ENCODE measurements around the gene FBH1.
"Not testable (repeated sequence)": the region's sequence is repeated elsewhere in the genome, so short reads cannot be mapped to it uniquely, and the experiment has no call there.

FBH1 gene

DNA sequence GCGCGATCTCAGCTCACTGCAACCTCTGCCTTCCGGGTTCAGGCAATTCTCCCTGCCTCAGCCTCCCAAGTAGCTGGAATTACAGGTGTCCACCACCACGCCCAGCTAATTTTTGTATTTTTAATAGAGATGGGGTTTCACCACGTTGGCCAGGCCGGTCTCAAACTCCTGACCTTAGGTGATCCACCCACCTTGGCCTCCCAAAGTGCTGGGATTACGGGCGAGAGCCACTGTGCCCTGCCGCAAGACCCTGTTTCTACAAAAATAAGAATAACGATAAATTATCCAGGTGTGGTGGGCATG is 70.9 kb downstream of the FBH1 start:
- not testable (repeated sequence) for DNase-seq

DNA sequence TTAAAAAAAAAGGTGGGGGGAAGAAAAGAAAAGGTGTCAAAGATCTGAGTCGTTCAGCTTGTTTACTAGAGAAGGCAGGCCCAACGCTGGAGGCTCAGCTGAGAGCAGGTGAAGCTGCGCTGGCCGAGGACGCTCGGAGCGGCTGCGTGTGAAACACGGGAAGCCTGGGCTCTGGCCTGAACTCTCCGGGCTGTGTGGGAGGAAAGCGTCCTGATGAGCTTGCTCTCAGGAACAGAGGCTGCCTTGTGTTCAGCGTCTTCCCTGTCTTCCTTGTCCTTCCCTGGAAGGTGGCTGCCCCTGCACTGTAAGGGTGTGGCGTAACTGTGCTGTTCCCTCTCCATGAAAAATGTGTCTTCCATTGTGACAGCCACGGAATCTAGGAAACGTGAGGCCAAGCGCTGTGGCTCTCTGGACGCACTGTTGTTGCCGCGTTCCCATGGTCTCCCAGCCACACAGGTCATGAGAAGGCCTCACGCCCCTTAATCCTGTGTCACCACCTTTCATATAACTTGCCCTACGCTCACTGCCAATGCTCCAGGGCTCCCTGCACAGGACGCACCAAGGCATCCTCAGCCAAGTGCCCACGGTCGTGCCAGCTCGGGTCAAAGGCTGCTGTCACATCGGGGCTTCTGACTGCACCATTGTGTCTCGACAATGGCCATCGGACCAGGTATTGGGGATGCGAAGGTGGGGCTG is 71.5 kb downstream of the FBH1 start:
- no peak for DNase-seq

DNA sequence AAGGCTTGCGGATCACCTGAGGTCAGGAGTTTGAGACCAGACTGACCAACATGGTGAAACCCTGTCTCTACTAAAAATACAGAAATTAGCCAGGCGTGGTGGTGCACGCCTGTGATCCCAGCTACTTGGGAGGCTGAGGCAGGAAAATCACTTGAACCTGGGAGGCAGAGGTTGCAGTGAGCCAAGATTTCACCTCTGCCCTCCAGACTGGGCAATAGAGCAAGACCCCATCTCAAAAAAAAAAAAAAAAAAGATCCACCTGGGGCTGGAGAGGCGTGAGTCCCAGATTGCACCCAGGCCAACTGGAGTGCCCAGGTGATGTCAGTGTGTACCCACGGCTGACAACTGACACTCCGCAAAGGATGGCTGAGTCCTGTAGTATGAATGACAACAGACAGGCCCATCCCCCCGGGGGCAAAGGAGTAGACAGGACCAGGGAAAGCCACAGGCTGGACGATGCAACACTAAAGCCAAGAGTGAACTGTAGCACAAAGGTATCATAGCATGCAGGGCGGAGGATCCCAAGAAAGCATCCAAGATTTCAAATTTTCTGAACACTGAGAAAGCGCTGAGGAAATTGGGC is 72.4 kb downstream of the FBH1 start:
- not testable (repeated sequence) for DNase-seq

DNA sequence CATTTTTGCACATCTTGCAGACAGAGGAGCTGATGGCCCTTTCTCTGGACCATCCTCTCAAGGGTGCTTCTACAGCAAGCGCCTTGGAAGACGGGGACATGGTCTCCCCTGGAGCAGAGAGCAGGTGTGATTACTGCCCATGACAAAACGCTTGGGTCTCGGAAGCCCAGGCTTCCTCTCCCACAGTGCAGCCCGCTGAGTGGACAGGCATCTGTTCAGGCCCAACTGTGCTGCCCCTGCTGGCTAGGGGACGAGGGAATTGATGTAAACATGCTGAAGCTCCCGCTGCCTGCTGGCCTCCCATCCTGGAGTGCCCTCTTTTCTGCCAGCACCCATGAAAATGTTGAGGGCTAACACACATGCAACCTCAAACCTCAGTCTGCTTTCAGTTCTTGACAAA is 73.0 kb downstream of the FBH1 start:
- DNase-seq: no peak

DNA sequence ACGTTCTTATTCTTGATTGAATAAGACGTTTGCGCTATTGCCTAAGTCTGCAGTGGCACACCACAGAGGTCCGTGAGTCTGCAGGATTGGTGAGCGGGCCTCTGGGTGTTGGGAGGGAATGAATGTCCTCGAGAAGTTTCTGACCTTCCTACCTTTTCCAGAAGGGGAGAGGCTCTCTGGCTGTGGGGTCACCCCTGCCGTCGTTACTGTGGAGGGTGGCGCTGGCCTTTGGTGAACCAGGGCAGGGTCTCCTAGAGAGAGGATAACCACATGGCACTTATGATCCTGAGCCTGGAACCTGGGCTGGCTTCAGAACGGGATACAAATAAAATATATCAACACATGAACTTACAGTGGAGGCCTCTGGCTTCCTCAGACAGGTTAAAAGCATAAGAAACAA is 73.5 kb downstream of the FBH1 start:
- no peak for DNase-seq

DNA sequence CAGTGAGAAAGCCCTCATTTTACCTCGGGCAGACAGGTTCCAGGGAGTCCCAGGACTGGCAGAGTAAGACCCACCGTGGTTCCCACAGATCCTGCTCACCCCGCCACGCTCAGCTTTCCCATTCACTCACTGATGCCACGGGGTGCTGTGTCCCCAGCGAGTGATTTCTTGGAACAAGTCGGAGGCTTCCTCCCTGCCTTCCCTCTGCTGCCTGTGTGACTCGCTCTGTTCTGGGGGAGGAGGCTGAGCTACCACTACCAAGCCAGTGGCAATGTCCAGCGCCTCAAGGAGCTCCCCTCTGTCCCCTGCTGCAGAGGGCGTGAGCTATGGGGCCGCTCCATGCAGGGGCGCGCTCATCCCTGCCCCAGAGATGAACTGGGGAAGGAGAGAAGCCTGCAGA is 74.7 kb downstream of the FBH1 start:
- no peak for DNase-seq

DNA sequence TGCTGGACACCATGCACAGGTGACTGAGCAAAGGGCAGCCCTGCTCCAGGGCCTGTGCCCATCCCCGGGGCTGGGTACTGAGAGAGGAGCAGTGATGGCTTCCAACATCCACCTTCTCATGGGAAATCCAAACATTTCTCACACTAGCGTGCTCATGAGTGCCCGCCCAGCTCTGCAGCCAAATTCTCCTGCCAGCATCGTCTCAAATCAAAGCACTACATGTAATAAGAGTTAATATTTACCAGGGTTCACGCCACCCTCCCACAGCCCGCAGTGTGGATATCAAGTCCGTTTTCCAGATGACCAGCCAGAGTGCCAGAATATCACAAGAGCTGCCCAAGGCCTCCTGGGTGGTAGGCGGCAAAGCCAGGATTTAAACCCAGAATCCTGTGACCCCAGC is 75.2 kb downstream of the FBH1 start:
- DNase-seq: no peak

DNA sequence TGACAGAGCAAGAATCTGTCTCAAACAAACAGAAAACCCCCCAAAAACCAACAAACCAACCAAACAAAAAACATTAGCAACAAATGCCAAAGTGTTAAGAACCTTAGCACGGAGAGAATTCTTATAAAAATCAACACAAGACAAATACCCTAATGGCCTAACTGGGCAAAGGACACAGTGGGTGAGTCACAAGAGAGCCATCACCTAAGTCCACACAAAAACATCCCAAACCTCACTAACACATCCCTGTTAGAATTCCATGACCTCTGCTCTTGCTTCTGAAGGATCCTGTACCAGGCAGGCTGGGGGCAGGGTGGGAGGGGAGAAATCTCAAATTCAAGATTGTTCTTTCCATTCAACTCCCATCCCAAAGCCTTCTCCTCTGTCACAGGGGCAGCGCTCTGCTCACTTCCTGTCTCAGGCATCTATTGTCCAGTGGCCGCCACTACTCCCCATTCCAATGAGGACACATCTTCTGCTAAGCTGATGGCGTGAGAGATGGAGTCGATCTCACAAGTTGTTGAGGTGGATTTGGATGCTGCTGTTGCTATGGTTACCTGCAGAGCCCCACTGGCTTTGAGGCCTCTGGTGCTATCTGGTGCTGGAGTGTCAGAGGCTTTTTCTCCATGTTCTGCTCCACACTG is 78.1 kb downstream of the FBH1 start:
- DNase-seq: no peak

DNA sequence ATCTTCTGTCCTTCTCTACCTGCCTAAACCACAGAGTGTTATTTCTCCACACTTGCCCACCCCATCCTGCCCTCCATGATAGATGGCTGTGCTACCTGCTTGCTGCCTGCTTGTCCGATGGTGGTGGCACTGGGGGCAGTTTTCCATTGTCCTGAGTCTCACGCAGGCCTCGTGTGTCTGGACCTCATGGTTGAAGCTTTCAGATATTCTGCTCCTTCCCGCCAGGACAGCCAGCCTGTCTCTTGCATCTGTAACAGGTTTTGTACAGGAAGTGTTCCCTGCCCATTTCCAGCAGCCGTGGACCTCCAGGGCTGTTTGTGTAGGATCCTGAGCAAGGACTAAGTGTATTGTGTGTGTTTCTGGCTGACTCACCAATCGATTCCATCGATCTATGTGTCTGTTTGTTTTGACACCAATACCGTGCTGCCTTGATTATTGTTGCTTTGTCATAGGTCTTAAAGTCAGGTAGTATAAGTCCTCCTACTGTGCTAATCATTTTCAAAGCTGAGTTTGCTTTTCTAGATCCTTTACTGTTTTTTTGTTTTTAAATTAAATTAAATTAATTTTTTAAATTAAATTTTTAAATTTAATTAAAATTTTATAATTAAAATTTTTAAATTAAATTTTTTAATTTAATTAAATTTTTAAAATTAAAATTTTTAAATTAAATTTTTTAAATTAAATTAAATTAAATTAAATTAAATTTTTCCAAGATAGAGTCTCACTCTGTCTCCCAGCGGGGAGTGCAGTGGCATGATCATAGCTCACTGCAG is 78.8 kb downstream of the FBH1 start:
- DNase-seq: no peak

DNA sequence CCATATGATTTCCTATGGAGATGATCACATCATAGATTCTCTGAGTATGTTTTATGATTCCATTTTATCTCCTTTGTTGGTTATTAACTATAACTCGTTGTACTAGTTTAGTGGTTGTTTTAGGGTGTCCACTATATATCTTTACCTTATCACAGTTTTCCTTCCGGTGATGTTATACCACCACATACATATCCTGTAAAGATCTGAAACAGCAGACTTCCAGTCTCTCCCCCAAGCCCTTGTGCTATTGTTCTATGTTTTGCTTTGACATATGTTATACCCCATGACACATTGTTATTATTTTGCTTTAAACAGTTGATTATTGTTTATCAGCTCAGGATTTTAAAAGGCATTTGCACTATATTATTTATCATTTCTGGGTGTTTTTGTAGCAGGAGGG is 80.0 kb downstream of the FBH1 start:
- DNase-seq: no peak

DNA sequence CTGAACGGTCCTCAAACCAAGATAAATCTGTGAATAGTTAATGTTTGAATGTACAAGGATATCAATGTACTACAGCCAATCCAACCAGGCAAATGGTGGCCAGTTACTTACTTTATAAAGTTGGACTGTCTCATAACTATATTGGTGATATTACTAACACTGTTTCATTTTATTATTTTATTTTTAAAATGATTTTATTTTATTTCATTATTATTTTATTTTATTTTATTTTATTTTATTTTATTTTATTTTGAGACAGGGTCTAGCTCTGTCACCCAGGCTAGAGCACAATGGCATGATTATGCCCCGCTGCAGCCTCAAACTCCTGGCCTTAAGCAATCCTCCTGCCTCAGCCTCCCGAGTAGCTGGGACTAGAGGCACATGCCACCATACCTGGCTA is 80.5 kb downstream of the FBH1 start:
- no peak for DNase-seq

DNA sequence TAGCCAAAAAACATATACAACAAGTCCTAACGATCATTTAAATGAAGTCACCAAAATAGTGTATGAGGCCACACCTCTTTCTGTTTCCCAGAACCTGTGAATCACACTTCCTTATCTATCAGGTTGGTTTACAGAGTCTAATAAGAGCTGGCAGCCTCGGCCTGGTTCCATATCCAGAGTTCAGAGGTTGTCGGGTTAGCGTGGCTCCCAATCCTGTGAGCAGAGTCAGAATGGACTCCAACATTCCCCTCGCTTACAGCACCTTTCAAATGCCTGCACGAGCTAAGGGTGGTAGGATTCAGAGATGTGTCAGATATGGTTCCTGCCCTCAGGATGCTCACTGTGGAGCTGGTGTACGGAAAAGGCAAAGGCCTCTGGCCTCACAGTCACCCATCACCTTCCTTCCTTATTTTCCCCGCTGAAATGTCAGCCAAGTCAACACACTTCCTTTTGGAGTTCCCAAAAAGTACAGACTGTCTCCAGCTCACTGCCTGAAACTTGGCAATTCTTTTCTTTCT is 81.3 kb downstream of the FBH1 start:
- no peak for DNase-seq

DNA sequence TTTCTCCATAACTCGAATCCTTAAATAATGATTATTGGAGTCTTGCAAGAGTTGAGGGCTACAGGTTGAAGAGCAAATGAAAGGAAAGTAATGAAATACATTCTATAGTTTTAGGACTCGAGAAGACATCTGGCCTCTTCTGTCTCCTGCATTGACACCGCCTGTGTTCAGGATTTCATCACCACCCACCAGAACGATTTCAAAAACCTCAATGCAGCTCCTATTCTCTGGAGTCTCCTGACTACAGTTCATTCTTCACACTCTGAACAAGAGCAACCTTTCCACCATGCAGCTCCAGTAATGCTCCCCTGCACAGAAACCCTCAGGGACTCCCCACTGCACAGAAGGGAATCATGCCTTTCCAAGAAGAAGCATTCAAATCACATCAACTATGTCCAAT is 81.8 kb downstream of the FBH1 start:
- DNase-seq: no peak

DNA sequence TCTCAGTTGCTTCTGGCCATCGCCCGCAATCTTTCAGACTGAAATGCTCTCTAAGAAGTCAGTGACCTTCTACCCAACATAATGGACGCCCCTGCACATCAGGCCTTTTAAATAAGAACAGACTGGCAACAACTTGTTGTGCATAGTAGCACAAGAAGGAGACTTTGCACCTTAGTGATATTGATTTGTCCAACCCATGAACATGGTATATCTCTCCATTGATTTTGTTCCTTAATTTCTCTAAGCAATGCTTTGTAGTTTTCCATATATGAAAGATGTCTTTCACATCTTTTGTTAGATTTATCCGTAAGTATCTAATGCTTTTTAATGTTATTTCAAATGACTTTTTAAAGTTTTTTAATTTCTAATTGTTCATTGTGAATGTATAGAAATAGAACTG is 83.0 kb downstream of the FBH1 start:
- no peak for DNase-seq

DNA sequence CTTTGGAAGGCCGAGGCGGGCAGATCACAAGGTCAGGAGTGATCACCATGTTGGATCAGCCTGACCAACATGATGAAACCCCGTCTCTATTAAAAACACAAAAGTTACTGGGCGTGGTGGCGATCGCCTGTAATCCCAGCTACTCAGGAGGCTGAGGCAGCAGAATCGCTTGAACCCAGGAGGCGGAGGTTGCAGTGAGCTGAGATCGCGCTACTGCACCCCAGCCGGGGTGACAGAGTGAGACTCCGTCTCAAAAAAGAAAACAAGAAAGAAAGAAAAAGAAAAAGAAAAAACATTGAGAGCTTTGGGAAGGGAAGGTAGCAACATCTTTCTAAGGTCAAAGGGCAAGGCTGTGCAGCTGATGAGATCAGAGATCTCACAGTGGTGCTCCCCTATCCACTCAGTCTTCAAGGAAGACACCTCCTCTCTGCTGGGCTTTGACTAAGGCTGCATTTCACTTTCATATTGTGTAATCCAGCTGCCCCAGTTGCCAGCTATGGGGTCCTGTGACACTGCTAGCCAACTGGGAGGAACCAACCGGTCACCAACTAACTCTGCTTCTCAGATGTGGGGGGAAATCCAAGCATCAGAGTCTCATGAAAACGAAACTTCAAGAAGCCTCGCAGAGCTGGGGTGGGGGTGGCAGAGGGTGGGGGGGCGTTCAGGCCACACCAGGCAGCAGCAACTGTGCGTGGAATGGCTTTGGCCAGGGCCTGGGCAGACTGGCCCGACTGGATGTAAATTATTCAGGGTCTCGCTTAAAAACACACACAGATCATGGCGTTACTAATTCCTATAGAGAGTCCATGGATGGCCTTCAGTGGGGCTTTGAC is 85.8 kb downstream of the FBH1 start:
- DNase-seq: no peak

DNA sequence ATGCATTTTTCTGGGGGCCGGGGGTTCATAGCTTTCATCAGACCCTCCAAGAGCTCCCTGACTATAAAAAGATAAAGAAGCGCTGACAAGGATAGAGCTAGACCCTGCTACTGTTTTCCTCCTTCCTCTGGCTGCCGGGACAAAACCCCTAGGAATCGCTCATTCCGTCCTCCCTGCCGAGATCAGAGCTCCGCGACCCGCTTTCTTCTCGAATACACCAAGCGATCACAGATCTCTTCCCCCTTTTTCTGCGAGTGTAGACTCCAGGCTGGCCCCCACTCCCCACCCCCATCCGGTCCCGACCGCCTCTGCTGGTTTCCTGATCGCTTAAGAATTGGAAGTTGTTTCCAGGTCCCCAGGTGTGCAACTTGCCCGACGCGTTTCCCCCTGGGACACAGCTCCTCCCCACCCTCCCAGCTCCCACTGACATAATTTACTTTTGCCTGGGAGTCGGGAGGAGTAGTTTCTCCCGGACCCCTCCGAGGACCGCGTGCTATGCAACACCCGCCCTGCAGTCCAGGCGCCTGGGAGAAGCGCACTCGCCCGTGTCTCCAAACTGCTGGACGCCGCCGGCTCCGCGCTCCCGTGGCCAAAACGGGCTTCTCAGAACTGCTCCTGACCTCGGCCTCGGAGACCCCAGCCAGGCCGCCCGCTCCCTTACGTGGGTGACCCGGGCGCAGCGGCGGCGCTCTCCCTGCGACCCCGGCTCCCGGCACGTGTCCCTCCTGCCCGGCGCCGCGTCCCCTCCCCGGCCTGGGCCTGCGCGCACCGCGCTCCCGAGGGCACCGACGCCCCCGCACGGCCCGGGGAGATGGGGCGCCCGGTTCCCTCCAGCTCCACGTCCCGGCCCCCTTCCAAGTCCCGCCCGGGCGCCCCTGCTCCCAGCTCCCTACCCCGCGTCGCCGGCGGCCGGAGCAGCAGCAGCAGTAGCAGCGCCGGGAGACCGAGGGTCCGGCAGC is 86.7 kb downstream of the FBH1 start:
- no peak for DNase-seq

DNA sequence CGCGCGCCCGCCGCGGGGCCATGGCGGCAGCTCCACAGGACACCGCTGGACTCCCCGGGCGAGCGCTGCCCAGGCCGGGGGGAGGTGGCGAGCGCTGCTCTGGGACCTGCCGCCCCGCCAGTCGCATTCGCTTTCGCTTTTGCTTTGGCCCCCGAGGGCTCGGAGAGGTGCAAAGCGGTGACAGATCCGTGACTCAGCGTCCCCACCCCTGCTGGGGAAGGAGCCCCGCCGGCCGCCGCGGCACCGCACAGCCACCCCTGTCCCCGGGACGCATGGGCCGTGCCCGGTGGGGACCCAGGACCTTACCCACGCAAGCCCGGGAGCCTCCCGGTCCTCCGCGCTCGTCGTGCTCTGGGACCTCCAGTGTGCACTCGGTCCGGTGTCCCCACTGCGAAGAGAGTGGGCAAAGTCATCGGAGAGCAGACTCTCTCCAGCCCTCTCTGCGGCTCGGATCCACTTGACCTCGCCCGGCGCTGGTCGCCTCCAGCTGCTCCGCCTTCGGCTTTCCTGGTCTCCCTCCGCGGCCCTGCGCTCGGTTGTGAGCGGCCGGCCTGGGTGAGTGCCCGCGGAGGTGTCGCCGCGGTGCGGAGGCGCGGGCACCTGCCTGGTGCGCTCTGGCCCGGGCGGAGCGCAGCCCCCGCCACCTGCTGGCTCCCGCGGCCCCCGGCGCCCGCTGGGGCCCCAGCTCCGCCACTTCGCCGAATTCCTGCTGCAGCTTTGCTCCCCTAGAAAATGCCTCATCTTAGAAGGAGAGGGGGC is 87.6 kb downstream of the FBH1 start, which contains the start of gene IL15RA:
IL15RA (minus strand) TSS at position 73 of the 759 bp plus-strand sequence; CDS start at position 22, 51 bp downstream.
- DNase-seq: peak; percentile 27

DNA sequence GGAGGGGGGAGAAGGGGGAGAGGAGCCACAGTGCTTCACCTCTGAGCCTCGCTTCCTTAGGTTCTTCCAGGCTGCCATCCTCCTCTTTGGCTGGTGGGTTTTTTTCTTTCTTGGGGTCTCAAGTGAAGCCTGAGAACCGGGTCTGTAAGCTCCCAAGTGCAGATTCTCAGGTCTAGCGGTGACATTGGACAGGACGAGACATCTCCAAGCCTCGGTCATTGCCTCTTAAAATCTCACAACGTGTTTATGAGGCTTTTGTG is 88.1 kb downstream of the FBH1 start:
- DNase-seq: no peak

DNA sequence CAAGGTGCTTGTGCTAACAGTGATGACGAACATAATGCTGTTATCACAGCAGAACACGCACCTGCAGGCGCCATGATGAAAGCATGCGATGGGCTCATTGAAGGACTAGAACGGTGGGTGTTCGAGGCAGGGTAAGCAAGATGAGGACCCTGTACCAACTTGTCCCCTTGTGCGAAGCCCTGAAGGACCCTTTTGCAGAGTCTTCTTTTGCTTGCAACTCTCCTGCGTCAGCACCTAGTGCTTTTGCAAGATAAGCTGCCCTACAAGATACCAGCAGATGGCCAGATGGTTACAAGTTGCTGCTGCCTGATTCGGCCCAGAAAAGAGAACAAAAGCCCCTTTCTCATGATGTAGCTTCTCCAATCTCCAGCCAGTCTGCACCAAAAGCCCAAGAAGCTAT is 91.5 kb downstream of the FBH1 start:
- no peak for DNase-seq

DNA sequence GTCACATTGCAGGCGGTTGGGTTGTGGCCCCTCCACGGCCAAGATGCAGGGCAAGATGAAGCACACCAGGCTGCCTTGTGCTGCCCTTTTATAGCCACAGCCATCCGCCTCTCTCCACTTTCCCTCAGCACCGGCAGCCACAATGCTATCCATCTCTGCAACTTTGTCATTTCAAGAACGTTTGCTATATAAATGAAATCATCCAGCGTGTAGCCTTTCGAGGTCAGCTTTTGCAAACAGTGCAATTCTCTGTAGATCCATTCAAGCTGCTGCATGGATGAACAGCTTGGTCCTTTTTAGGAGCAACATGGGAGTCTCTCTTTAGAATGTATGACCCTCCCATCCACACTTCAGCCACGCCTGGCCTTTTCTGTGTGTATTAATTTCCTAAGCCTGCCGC is 93.7 kb downstream of the FBH1 start:
- no peak for DNase-seq

DNA sequence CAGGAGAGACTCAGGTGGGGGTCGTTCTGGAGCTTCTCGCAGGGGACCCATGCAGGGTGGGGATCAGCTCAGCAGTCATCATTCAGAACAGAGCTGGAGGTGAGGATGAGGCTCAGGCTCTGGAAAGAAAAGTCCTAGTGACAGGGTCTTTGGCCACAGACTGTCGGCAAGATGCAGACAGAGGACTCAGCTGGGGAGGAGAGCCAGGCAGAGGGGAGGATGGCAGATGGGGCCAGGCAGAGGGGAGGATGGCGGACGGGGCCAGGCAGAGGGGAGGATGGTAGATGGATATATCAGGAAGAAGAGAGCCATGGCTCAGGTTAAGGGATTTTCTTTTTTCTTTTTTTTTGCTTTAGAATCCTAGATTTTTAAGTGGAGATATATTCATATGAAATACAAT is 95.0 kb downstream of the FBH1 start:
- no peak for DNase-seq

Data from NCI-H69 (cell line).